HG03108 (cell line): Measurements from ENCODE around the gene SPATA7.

Experiments used
- ATAC-seq: cut with Tn5 transposase; IDR thresholded peaks from one replicate; pipeline ENCODE4 v1.9.1; 2021; ENCODE audit warnings: moderate library complexity; ENCODE audit not compliant: unreplicated experiment

SPATA7 gene

GRCh38 chr14:88479574-88479987, 94.1 kb downstream of the SPATA7 start:
- no peak for ATAC-seq

DNA sequence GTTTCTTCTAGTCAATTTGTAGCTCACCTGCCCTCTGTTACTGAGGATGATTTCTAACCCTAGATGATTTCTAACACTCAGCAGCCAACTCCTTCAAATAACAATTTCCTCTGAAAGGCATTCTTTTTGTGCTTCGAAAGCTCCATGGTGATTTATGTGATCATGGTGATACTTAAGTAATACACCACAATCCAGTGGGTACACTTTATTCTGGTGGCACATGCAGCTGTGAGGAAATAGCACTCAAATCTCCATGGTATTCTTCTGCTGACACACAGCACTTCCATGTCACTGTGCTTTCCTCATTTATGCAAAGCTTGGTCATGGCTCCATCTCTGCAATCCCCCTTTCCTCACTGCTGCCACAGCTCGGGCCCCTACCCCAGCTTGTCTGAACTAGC, 95.6 kb downstream of the SPATA7 start:
- no peak for ATAC-seq

GRCh38 chr14:88481794-88482193, 96.3 kb downstream of the SPATA7 start:
- ATAC-seq: no peak

GRCh38 chr14:88482524-88482923, 97.1 kb downstream of the SPATA7 start:
- no peak for ATAC-seq
